Activated CD4-positive, alpha-beta T cell treated with anti-CD3 and anti-CD28 coated beads for 24 hours (primary cell): ENCODE results near the gene SNTA1.
A peak's percentile ranks its signal among the peaks of the same experiment; 100 is the strongest.
"Not testable (repeated sequence)": the region's sequence is repeated elsewhere in the genome, so short reads cannot be mapped to it uniquely, and the experiment has no call there.

Source experiments
- DNase-seq, 2 donors: peaks; one replicate each; pipeline ENCODE4 v3.0.0-alpha.2; 2020; ENCODE audit warnings: low read depth in 2 of 2

SNTA1 gene

DNA sequence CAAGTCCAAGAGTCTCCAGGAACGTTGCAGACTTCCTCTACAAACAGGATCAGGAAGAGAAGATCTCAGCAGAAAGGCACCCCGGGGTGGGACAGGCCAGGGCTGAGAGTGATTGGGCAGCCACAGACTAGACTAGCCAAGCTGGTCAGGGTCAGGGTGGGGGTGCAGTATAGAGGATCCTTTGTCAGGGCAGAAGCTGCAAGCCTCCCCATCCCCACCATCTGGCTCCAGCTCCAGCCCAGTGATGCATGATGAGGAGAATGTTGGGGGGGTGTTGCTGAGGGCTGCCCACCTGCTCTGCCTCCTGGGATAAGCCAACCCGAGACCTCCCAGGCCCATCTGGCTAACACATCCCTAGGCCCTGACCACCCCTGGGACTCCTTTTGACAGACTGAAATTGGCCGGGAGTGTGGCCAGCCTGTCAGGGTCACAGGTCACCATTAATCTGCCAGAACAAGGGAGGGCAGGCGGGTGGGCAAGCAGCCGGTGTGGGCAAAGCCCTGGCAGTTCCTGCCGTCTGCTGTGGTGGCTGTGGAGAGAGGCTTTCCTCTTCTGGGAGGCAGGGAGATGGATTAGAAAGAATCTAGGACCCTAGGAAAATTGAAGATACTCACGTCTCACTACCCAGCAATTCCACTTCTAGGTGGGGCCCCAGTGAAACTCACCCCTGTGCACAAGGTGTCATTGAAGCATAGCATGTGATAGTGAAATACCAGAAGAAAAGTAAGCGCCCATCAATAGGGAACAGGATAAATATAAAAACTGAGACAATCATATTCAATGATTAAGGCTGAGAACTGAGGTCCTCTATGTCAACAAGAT lies 22.1 kb upstream of the SNTA1 start:
- no peak for DNase-seq

DNA sequence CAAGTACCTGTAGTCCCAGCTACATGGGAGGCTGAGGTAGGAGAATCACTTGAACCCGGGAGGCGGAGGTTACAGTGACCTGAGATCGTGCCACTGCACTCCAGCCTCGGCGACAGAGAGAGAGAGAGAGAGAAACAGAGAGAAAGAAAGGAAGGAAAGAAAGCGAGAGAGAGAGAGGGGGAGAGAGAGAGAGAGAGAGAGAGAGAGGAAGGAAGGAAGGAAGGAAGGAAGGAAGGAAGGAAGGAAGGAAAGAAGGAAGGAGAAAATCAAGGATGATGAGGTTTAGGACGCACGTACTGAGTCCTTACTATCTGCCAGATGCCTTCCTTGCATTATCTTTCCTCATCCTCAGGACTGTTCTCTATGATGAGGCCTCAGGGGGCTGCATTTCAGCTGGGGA lies 21.2 kb upstream of the SNTA1 start:
- not testable (repeated sequence) for DNase-seq

DNA sequence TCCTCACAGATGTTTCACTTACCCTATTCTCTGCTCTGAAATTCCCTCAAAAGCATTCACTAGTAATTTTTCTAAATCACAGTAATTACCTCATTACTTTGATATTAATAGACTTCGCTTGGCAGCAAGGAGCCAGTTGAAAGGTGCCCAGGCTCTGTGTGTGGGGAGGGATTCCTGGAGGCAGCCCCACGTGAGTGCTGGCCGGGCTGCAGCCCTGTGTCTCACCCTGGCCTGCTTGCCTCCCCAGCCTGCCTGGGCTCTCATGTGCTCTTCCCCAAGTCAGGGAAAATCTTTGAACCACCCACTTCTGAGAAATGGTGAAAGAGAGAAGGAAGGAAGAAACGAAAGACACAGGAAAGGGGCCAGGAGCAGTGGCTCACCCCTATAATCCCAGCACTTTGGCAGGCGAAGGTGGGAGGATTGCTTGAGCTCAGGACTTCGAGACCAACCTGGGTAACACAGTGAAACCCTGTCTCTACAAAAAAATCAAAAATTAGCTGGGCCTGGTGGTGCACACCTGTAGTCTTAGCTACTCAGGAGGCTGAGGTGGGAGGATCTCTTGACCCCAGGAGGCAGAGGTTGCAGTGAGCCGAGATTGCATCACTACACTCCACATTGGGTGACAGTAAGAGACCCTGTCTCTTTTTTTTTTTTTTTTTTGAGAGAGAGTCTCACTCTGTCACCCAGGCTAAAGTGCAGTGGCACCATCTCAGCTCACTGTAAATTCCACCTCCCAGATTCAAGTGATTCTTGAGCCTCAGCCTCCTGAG lies 20.0 kb upstream of the SNTA1 start:
- no peak for DNase-seq

DNA sequence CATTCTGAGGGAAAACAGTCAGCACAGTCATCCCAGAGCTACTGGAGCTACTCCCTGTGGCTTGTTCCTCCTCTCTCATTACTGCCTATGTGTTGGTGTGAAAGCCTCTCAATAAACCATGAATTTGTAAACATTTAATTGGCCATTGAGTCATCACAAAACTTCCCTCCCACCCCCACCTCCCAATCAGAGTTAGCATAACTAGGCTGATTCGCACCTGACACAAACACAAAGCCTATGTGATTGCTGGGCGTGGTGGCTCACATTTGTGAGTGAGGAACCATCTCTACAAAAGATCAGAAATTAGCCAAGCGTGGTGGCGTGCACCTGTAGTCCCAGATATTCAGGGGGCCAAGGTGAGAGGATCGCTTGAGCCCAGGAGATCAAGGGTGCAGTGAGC lies 17.1 kb upstream of the SNTA1 start:
- DNase-seq: no peak

DNA sequence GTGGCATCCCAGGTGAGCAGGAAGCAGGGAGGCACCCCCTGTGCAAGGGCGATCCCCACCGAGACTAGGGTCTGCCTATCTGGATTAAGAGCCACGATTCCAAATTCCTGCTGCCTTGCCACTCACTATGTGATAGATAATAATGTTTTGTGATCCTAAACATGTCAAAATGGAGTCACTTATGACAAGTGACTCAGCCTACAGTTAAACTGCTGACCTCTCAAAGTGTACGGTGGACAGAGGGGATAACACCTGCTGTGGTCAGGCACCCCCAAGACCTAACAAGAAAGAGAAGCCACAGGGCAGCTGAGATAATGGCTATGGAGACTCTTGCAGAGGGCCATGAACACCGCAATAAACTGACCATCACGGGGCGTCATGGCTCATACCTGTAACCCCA lies 16.0 kb upstream of the SNTA1 start:
- DNase-seq: no peak

DNA sequence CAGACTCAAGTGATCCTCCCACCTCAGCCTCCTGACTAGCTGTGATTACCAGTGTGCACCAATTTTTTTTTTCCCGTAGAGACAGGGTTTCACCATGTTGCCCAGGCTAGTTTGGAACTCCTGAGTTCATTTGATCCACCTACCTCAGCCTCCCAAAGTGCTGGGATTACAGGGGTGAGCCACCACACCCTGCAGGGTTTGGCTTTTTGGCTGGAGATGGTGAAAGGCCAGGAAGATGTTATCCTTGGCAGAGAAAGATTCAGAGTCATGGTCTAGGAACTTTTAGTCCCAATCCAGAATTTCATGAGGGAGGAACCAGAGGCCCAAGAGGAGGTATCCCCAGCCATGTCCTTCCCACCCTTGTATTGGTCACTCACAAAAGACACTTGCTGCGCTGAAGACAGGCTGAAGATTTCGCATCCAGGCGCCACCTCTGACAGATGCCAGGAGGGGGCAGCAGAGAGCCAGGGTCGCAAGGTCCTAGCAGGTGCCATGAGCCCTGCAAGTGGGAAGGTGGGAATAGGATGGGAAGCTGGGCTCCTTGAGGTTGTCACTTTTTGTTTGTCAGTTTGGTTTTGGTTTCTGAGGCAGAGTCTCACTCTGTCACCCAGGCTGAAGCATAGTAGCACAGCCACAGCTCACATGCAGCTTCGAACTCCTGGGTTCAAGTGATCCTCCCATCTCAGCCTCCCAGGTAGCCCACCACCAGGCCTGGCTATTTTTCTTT lies 13.5 kb upstream of the SNTA1 start:
- peak; percentile 76 for DNase-seq

DNA sequence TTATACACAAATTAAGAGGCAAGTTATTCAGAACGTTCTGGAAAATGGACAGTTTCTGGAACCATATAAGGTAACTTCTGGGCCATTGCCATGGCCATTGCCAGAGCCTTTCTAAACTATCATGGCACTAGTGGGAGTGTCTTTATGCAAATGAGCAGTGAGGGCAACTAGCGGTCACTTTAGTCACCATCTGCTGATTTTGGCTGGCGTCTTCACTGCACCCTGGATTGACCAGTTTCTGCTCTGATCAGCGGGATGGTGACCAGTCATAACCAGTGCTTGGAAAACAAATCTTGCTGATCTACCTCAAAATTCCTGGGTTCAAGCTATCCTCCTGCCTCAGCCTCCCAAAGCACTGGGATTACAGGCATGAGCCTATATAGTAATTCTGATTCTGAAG lies 7.3 kb upstream of the SNTA1 start:
- DNase-seq: no peak

DNA sequence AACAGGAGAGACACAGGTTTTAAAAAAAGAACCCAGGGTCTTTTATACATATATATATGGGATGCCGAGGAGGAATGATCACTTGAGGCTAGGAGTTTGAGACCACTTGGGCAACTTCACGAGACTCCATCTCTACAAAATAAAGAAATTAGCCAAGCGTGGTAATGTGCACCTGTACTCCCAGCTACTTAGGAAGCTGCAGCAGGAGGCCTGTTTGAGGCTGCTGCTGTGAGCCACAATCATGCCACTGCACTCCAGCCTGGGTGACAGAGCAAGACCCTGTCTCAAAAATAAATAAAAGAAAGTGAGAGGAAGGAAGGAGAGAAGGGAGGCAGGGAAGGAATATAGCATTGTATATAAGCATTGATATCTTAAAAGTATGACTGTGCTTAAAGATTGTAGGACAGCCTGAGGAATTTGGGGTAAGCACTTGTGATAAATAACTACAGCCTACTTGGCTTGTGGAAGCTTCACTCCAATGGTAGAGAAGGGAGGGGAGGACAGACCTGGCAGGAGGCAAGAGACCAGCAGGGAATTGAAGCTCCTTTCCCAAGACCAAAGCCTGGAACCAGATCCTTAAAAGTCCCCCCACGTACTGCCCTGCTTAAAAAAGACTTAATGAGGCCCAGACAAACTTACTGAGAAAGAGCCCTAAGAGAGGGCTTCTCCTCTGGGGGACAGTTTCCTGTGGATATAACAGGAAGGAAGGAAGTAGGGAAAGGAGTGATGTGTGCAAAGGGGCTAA lies 2.5 kb upstream of the SNTA1 start:
- no peak for DNase-seq

DNA sequence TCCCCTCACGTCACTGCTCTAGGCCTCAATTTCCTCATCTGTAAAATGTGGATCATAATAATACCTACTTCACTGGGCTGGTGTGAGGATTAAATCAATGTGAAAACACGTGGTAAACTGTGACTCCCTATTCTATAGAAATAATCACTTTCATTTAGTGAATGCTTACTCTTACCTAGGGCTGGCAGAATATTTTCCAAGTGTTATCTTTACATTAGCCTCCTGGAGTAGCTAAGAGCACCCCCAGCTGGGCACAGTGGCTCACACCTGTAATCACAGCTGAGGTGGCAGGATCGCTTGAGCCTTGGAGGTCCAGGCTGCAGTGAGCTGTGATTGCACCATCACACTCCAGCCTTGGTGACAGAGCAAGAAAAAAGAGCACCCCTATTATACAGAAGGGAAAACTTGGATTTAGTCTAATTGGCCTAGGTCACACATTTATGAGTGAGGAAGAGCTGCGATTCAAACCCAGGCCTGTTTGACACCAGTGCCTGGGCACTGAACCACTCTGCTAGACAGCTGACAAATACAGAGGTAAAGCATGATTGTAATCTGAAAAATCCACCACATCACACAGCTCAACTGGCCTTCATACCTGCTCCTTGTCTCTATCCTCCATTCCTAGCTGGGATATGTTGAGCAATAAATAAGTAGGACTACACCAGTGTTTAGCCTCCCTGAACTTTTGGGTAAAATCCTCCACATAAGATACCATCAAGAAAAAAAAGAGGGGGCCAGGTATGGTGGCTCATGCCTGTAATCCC lies 1.4 kb upstream of the SNTA1 start:
- peak in 1 of 2 donors; percentile 4 for DNase-seq

DNA sequence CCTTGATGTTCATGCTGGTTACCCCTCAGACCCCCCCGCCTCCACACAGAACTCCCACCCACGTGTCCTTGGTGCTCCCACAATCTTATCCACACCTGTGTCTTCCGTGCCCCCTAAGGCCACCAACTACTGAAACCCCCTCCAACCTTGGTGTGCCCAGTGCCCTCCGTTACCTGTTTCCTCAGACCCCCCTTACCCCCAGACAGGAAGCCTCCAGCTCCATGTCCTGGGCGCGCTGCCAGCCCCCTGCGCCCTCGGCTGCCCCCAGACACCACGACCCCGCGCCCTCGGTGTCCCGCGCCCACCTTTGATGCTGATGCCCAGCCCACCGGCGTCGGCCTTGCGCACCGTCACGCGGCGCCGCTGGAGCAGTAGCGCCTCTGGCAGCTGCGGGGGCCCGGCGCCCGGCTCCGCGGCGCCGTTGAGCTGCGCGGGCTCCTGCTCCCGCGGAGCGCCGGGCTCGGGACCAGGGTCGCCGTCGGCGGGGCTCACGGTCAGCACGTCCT lies 504 bp downstream of the SNTA1 start:
- DNase-seq: peak; percentile 6 to 8

DNA sequence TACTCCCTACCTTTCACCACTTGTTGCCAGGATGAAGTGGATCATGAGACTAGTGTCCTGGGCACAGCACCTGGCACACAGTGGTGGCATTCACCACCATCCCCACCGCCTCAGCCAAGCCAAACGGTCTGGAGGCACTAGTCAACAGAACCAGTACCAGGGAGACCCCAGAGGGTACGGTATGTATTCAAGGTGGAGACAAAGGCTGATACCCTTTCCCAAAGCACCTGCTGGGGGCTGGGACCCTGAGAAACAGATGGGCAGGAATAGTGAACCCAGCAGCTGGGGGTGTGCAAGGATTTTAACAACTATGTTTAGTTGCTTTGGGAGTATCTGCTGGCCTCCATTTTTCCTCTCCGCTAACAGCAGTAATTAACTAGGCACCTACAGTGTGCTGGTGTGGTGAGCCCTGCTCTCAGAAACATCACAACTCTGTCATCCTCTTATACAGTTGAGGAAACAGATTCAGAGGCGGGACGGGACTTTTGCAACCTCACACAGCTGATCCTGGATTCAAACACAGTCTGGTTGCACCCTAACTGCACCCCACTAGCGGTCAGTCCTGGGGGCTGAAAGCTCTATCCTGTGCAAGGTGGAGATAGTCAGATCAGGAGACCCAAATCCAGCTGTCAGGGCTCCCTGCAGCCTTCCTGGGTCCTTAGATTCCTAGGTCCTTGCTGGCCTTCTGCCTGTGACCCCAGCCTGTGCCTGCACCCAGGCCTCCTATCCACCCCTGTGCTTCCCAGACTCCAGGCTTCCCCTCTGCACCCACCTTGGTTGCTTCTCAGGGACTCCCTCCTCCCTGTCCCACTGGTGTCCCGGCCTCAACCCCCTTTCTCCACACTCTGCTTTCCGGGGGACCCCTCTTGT lies 1.2 kb downstream of the SNTA1 start:
- DNase-seq: no peak

DNA sequence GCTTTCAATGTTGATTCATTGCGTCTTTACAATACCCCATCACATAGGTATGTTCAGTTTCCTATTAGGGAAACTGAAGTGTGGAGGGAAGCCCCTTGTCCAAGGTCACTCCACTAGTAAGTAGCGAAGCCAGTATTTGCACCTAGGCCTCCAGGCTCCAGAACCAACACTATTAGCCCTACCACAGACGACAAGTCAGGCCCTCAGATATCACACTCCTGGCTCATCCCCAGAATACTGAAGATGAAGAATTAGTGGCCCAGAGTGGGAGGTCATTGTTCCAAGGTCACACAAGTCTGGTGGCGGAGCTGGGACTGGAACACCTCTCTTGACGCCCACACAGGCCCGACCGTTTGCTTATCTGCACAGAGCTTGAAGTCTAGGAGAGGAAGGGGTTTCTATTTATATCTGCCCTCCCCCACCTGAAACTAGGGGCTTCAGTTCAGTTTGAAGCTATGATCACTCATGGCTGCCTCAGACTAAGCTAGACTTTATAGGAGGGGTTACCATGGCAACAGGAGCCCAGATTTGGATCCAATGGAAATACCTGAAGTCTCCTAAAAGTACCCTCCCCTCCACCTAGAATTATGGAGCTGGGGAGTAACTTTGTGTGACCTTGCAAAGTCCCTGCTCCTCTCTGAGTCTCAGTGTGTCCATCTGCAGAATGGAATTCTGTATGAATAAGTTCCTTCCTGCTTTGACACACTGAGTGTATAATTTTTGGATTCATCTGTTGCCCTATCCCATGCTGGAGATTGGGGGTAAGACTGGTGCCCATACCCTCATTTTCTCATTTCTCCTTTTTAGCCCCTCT lies 2.2 kb downstream of the SNTA1 start:
- no peak for DNase-seq

DNA sequence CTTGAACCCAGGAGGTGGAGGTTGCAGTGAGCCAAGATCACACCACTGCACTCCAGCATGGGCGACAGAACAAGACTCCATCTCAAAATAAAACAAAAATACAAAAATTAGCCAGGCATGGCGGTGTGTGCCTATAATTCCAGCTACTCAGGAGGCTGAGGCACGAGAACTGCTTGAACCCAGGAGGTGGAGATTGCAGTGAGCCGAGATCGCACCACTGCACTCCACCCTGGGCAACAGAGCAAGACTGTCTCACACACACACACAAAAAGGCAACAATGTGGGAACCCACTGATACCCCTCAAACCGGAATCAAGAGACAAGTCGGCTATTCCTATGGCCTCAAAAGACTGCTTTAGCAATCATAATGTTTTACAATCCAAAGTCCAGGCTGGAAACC lies 3.0 kb downstream of the SNTA1 start:
- DNase-seq: not testable (repeated sequence)

DNA sequence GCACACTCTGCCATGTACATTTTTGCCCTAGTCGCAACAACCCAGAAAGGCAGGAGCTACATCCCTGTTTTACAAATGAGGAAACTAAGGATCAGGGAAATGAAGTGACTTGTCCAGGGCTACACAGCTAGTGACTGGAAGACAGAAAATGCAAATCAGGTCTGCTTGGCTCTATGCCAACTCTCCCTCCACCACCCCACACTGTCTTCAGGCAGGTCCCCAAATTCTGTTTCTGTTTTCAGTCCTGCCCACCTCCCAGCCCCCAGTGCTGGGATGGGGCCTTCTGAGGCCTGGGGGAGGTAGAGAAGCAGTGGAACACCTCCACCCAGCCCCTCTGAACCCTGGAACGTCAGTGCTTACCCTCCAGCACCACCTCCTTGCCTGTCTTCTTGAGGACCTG lies 5.1 kb downstream of the SNTA1 start:
- no peak for DNase-seq

DNA sequence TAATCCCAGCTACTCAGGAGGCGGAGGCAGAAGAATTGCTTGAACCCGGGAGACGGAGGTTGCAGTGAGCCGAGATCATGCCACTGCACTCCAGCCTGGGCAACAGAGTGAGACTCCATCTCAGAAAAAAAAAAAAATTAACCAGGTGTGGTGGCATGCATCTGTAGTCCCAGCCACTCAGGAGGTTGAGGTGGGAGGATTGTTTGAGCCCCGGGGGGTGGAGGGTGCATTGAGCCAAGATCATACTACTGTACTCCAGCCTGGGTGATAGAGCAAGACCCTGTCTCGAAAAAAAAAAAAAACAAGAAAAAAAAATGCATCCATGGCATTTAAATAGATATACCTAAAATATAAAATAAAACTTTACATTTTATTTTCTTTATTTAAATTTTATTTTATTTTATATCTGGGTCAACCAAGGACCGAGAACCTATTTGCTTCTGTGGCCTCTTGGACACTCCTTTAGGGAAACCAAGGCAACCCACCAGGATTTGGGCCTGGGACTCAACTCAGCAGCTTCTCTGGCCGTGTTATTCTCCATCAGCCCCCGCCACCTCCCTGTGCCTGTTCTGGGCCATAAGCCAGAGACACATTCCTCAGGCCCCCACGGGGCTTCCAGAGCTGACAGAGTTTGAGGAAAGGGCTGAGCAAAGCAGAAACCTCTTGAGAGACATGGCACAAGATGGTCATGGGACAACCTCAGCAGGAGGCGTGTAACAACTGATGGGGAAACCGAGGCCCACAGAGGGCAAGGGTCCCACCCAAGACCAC lies 6.2 kb downstream of the SNTA1 start:
- no peak for DNase-seq

DNA sequence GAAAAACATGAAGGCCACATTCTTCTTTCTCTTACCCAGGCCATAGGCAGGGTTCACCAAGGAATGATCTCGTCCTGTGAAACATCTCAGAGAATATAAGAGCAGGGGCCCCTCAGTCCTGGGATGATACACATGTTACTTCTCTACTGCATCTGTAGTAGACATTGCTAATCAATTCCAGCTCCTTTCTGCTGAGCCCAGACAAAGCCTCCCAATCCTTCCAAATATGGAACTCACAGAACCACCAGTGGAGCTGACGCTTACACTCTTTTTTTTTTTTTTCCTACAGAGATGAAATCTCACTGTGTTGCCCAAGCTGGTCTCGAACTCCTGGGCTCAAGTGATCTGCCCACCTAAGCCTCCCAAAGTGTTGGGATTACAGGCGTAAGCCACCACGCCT lies 9.1 kb downstream of the SNTA1 start:
- no peak for DNase-seq

DNA sequence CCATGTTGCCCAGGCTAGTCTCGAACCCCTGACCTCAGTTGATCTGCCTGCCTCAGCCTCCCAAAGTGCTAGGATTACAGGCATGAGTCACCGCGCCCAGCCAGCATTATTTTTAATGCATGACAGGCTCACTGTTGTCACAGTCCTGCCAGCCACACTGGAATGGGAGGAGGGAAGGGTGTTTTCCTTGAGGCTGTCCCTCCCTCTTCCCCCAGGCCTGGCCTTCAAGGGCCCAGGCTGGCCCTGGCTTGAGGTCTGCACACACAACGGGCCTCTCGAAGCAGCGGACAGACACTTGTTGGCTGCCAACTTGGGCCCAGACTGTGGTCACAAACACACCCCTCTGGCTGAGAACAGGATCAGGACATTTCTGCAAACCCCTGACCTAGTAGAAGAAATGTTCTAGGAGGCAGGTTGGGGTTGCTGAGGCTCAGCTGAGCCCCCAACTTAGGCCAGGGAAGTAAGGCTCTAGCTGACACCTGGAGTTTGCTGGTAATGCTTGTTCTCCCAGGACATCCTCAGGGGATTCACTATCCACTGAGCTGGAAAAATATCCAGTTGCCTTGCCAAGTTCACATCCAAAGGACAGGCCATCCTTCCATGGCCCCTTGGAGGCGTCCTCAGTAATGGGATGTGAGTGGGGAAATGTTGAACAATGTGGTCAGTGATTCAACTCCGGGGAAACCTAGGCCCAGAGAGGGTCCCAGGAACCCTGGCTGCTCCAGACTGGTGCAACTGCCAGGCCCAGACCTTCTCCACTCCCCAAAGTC lies 9.9 kb downstream of the SNTA1 start:
- DNase-seq: no peak
